ENCODE measurements around the gene OR52I2.

OR52I2 gene

GRCh38 chr11:4639931-4640330 lies 58.4 kb downstream of the OR52I2 start:
- no peak for DNase-seq (ENCODE audit: extremely low spot score)
- CTCF ChIA-PET = no interaction called here
- no peak for TF ChIP-seq CTCF (IDR thresholded peaks at IDR 0.05; ENCODE audit: control extremely low read depth, extremely low read depth, low read depth, missing control alignments)
- POLR2A ChIA-PET = no interaction called here

- no peak for DNase-seq (ENCODE audit: extremely low spot score)
- CTCF ChIA-PET = interaction anchor here (1.1 kb wide), 1 partner anchor 15 kb away, joined by 3 read pairs; no protein-coding TSS in a partner anchor
- POLR2A ChIA-PET = no interaction called here
- no peak for TF ChIP-seq CTCF (IDR thresholded peaks at IDR 0.05; ENCODE audit: control extremely low read depth, extremely low read depth, low read depth, missing control alignments)
Observed at GRCh38 chr11:4641501-4641900, 60.0 kb downstream of the OR52I2 start.

- no peak for TF ChIP-seq CTCF (IDR thresholded peaks at IDR 0.05; ENCODE audit: control extremely low read depth, extremely low read depth, low read depth, missing control alignments)
- no peak for DNase-seq (ENCODE audit: extremely low spot score)
- ChIA-PET POLR2A (no interaction called here), CTCF (no interaction called here)
Observed at GRCh38 chr11:4642043-4642442, 60.5 kb downstream of the OR52I2 start.
